ENCODE data around the gene AP1B1. TPM values are rescaled to one million over a fixed set of nuclear protein-coding genes. Genes with fewer than 3 reads are reported as not detected.

The AP1B1 gene
- total RNA-seq, 4 donors from 2014 or later: 63.5 to 144 (median 95.4) TPM

- TF ChIP-seq POLR2A (IDR thresholded peaks at IDR 0.05) (no peak), CTCF (IDR thresholded peaks at IDR 0.05) (no peak)
- H3K4me3 ChIP-seq: no peak overlapping the region
- no peak overlapping the region for H3K27ac ChIP-seq
- intact Hi-C loops (cut with DNase I): no loop called here
- no peak for DNase-seq
- H3K4me1 ChIP-seq: peaks cover 9 to 19% (median 12%) of the 10 kb centered on the region in 3 donors
- no peaks in the 10 kb centered on the region for H3K9me3 ChIP-seq
- WGBS, 2 donors: 76 to 100% methylated on average over 3 to 8 of the region's 8 CpGs
- H3K27me3 ChIP-seq: no peaks in the 10 kb centered on the region
- peaks cover 49 to 82% (median 65%) of the 10 kb centered on the region in 3 donors for H3K36me3 ChIP-seq
Measured at GRCh38 chr22:29298641-29299040, 89.7 kb downstream of the AP1B1 start.

- Histone ChIP-seq H3K4me1 (no peaks in the 10 kb centered on the region), H3K4me3 (no peak overlapping the region), H3K9me3 (no peaks in the 10 kb centered on the region), H3K27me3 (no peaks in the 10 kb centered on the region), H3K36me3 (peaks cover 53 to 100% (median 73%) of the 10 kb centered on the region in 3 donors), H3K27ac (no peak overlapping the region)
- intact Hi-C loops (cut with DNase I): no loop called here
- DNase-seq: no peak
- TF ChIP-seq CTCF (IDR thresholded peaks at IDR 0.05) (no peak), POLR2A (IDR thresholded peaks at IDR 0.05) (no peak)
Measured at GRCh38 chr22:29292379-29292778, 96.0 kb downstream of the AP1B1 start.

GRCh38 chr22:29291215-29291614 lies 97.2 kb downstream of the AP1B1 start:
- no peak overlapping the region for H3K27ac ChIP-seq
- no peaks in the 10 kb centered on the region for H3K9me3 ChIP-seq
- no peak overlapping the region for H3K4me3 ChIP-seq
- DNase-seq: no peak
- 72 to 78% methylated on average over 7 of the region's 7 CpGs for whole genome bisulfite sequencing, 2 donors
- TF ChIP-seq CTCF (IDR thresholded peaks at IDR 0.05) (no peak), POLR2A (IDR thresholded peaks at IDR 0.05) (no peak)
- H3K27me3 ChIP-seq: no peaks in the 10 kb centered on the region
- H3K4me1 ChIP-seq: no peaks in the 10 kb centered on the region
- intact Hi-C loops (cut with DNase I): no loop called here
- H3K36me3 ChIP-seq: peaks cover 50 to 100% (median 67%) of the 10 kb centered on the region in 3 donors

GRCh38 chr22:29290061-29290460 lies 98.3 kb downstream of the AP1B1 start:
- Histone ChIP-seq H3K9me3 (no peaks in the 10 kb centered on the region), H3K27me3 (no peaks in the 10 kb centered on the region), H3K4me1 (no peaks in the 10 kb centered on the region), H3K27ac (no peak overlapping the region), H3K36me3 (peaks cover 50 to 100% (median 66%) of the 10 kb centered on the region in 3 donors), H3K4me3 (no peak overlapping the region)
- whole genome bisulfite sequencing, 2 donors: 53 to 59% methylated on average over 5 of the region's 5 CpGs
- intact Hi-C loops (cut with DNase I): no loop called here
- TF ChIP-seq POLR2A (IDR thresholded peaks at IDR 0.05) (no peak), CTCF (IDR thresholded peaks at IDR 0.05) (no peak)
- DNase-seq: no peak

GRCh38 chr22:29288837-29289236 lies 99.5 kb downstream of the AP1B1 start:
- TF ChIP-seq POLR2A (IDR thresholded peaks at IDR 0.05) (no peak), CTCF (IDR thresholded peaks at IDR 0.05) (no peak)
- 18 to 21% methylated on average over 2 of the region's 2 CpGs for WGBS, 2 donors
- no peak overlapping the region for H3K4me3 ChIP-seq
- H3K27ac ChIP-seq: no peak overlapping the region
- DNase-seq: no peak
- no peaks in the 10 kb centered on the region for H3K4me1 ChIP-seq
- intact Hi-C loops (cut with DNase I): no loop called here
- no peaks in the 10 kb centered on the region for H3K9me3 ChIP-seq
- peaks cover 57 to 100% (median 67%) of the 10 kb centered on the region in 3 donors for H3K36me3 ChIP-seq
- H3K27me3 ChIP-seq: no peaks in the 10 kb centered on the region

All from esophagus squamous epithelium (tissue), 5 donors.